Uterus (tissue), 4 donors: ENCODE measurements around the gene RAB11FIP3. TPM values are rescaled to one million over a fixed set of nuclear protein-coding genes. Genes with fewer than 3 reads are reported as not detected.

Experiments
- DNase-seq, 2 donors: peaks; one replicate each; pipeline ENCODE4 v3.0.0-alpha.2; 2019 to 2020
- H3K27ac ChIP-seq, 2 donors: fragments of 200-600 bp; sonication (generic); 1 replicate in 1 of 2; 2 replicates in 1 of 2; pipeline ENCODE4 v1.5.1; 2016 to 2018
- H3K27me3 ChIP-seq, 2 donors: fragments of 200-600 bp; sonication (generic); one replicate each; pipeline ENCODE4 v1.5.1; 2018 to 2019; ENCODE audit warnings: control low read depth in 1 of 2
- H3K36me3 ChIP-seq, 2 donors: fragments of 200-600 bp; sonication (generic); one replicate each; pipeline ENCODE4 v1.5.1; 2019; ENCODE audit warnings: control low read depth in 1 of 2
- H3K4me1 ChIP-seq, 2 donors: fragments of 200-600 bp; sonication (generic); one replicate each; pipeline ENCODE4 v1.5.1; 2018 to 2019; ENCODE audit warnings: control low read depth in 1 of 2
- H3K4me3 ChIP-seq, 2 donors: fragments of 200-600 bp; sonication (generic); 1 replicate in 1 of 2; 2 replicates in 1 of 2; pipeline ENCODE4 v1.5.1; 2018 to 2019; ENCODE audit warnings: mild to moderate bottlenecking in 1 of 2
- H3K9me3 ChIP-seq, 2 donors: fragments of 200-600 bp; sonication (generic); one replicate each; pipeline ENCODE4 v1.5.1; 2019; ENCODE audit warnings: control low read depth in 1 of 2
- POLR2A ChIP-seq, 2 donors: fragments of 450-650 bp; IDR thresholded peaks; one replicate each; pipeline ENCODE4 v1.6.1; 2016; ENCODE audit warnings: antibody characterized with exemption in 2 of 2, mild to moderate bottlenecking in 1 of 2, moderate library complexity in 1 of 2
- intact Hi-C: fragments of 100-400 bp; cut with DNase I; formaldehyde crosslinking; loops from one replicate; pipeline ENCODE4 v1.15.1; 2023; ENCODE audit warnings: low total_unique reads
- total RNA-seq, 4 donors: library from RNA; depleted of rRNA in 3 of 4; stranded (reverse); fragments of >200 nt in 3 of 4; gene quantifications; one replicate each; pipeline versions ENCODE4 v1.1.0 to v1.2.4, GENCODE V29; 2014 to 2023
- TF ChIP-seq, protein P1 (sequence below), 4 experiments: fragments of 200-600 bp in 2 of 4; fragments of 450-650 bp in 2 of 4; sonication (generic) in 2 of 4; IDR thresholded peaks; one replicate each; pipeline ENCODE4 v1.5.1; 2016 to 2019; ENCODE audit warnings: antibody characterized with exemption in 4 of 4, mild to moderate bottlenecking in 2 of 4, moderate library complexity in 1 of 4
- donor health status: DM: yes; HTN: yes; CAD: no.

Gene RAB11FIP3
- total RNA-seq, 4 donors from 2014 or later: 10.5 to 75.0 (median 49.4) TPM

DNA sequence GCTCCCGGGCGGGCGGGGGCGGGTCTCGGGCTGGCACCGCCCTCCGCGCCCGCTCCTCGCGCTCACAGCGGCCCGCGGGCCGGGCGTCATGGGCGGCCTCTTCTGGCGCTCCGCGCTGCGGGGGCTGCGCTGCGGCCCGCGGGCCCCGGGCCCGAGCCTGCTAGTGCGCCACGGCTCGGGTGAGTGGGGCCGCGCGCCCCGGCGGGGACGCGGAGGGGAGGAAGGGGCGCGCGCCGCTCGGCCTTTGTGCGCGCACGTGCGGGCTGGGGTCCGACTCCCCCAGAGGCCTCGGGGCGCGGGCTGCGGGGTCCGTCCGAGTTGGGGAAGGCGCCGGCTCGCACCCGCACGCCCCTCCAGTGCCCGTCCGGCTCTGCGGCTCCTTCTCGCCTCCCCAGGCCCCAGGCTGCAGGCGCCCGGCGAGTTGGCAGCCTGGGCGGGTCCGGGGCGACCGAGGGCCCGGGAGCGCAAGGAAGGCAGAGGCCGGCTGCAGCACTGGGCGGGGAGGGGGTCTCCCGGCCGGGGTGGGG lies 28.3 kb upstream of the RAB11FIP3 start, which contains the start of gene NME4:
TSS of gene NME4 (plus strand) at position 65 of the 527 bp plus-strand sequence. CDS start at position 89, 24 bp downstream.
- no peak for DNase-seq
- Histone ChIP-seq H3K27me3 (no peaks in the 10 kb centered on the region), H3K9me3 (no peaks in the 10 kb centered on the region), H3K27ac (peak within 1 kb of the TSS; percentile 89 to 91), H3K36me3 (no peaks in the 10 kb centered on the region), H3K4me1 (peaks cover 2% of the 10 kb centered on the region in 2 donors), H3K4me3 (peak within 1 kb of the TSS; percentile 34 to 74)
- TF ChIP-seq, protein P1, sequence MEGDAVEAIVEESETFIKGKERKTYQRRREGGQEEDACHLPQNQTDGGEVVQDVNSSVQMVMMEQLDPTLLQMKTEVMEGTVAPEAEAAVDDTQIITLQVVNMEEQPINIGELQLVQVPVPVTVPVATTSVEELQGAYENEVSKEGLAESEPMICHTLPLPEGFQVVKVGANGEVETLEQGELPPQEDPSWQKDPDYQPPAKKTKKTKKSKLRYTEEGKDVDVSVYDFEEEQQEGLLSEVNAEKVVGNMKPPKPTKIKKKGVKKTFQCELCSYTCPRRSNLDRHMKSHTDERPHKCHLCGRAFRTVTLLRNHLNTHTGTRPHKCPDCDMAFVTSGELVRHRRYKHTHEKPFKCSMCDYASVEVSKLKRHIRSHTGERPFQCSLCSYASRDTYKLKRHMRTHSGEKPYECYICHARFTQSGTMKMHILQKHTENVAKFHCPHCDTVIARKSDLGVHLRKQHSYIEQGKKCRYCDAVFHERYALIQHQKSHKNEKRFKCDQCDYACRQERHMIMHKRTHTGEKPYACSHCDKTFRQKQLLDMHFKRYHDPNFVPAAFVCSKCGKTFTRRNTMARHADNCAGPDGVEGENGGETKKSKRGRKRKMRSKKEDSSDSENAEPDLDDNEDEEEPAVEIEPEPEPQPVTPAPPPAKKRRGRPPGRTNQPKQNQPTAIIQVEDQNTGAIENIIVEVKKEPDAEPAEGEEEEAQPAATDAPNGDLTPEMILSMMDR (IDR thresholded peaks at IDR 0.05): peak in 1 of 4 experiments; percentile 17
- peak in 1 of 2 donors; percentile 42 for TF ChIP-seq POLR2A (IDR thresholded peaks at IDR 0.05)
- intact Hi-C loops: no loop called here

- peaks cover 2% of the 10 kb centered on the region in 2 donors for H3K4me1 ChIP-seq
- peak; percentile 70 to 73 for DNase-seq
- intact Hi-C loops: no loop called here
- H3K27ac ChIP-seq: peak overlapping the region; percentile 89 to 91
- peak overlapping the region; percentile 34 to 74 for H3K4me3 ChIP-seq
- no peaks in the 10 kb centered on the region for H3K27me3 ChIP-seq
- no peaks in the 10 kb centered on the region for H3K36me3 ChIP-seq
- TF ChIP-seq POLR2A (IDR thresholded peaks at IDR 0.05): no peak
- TF ChIP-seq, protein P1 (IDR thresholded peaks at IDR 0.05): peak; percentile 23 to 58 (median 48)
- H3K9me3 ChIP-seq: no peaks in the 10 kb centered on the region
These were observed 27.6 kb upstream of the RAB11FIP3 start for GRCh38 chr16:397736-398332.

DNA sequence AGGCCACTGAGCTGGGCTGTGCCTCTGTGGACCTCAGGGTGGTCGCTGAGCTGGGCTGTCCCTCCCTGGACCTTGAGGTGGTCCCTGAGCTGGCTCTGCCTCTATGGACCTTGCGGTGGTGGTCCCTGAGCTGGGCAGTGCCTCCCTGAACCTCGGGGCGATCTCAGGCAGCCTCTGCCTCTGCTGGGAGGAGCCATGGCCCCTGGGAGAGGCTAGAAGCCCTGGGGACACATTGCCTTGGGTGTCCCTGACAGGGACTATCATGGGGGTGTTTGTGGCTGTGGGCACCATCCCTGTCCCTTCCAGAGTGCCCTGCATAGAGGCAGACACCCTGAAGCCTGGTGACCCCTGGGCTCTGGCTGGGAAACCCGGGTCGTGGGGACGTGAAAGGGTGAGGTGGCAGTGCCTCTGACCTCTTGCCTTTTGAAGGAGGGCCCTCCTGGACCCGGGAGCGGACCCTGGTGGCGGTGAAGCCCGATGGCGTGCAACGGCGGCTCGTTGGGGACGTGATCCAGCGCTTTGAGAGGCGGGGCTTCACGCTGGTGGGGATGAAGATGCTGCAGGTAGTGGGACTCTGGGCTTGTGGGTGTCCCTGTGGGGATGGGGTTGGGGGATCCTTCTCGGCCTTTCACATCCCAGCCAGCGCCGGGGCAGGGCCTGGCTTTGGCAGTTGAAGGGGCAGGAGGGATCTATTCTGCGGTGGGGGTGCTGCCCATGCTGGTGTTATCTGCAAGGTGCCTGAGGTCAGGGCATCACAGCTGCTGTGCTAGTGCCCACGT lies 26.7 kb upstream of the RAB11FIP3 start:
- no peak for DNase-seq
- Histone ChIP-seq H3K27me3 (no peaks in the 10 kb centered on the region), H3K4me1 (peaks cover 2% of the 10 kb centered on the region in 2 donors), H3K4me3 (no peak overlapping the region), H3K27ac (peak overlapping the region in 1 of 2 donors; percentile 91), H3K9me3 (no peaks in the 10 kb centered on the region), H3K36me3 (no peaks in the 10 kb centered on the region)
- no peak for TF ChIP-seq POLR2A (IDR thresholded peaks at IDR 0.05)
- TF ChIP-seq, protein P1 (IDR thresholded peaks at IDR 0.05): no peak
- intact Hi-C loops: no loop called here

DNA sequence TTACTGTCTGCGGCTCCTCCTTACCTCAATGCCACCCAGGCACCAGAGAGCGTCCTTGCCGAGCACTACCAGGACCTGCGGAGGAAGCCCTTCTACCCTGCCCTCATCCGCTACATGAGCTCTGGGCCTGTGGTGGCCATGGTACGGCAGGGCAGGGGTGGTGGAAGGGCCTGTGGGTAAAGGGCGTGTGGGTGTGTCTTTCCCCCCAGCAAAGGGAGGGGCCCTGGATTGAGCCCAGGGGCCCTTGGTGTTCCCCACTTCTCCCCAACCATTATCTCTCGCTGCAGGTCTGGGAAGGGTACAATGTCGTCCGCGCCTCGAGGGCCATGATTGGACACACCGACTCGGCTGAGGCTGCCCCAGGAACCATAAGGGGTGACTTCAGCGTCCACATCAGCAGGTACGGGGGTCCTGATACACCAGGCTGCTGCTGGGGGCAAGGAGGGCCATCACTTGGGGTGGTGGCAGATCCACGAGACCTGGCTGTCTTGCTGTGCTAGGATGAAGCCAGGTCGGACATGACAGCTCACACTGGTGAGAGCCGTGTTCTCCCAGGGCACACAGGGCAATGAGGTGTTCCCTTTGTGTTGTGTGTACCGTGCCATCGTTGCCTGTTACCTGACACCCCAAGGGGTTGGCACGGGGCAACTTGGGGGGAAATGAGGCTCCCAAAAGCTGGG lies 26.0 kb upstream of the RAB11FIP3 start:
- Histone ChIP-seq H3K4me1 (peaks cover 2% of the 10 kb centered on the region in 2 donors), H3K9me3 (no peaks in the 10 kb centered on the region), H3K36me3 (no peaks in the 10 kb centered on the region), H3K27ac (no peak overlapping the region), H3K4me3 (no peak overlapping the region), H3K27me3 (no peaks in the 10 kb centered on the region)
- intact Hi-C loops: no loop called here
- no peak for DNase-seq
- TF ChIP-seq, protein P1 (IDR thresholded peaks at IDR 0.05): no peak
- no peak for TF ChIP-seq POLR2A (IDR thresholded peaks at IDR 0.05)
